Astrocyte (in vitro differentiated cells and primary cell): ENCODE results near the gene AOC3. TPM values are rescaled to one million over a fixed set of nuclear protein-coding genes. Genes with fewer than 3 reads are reported as not detected.
"Not testable (repeated sequence)": the region's sequence is repeated elsewhere in the genome, so short reads cannot be mapped to it uniquely, and the experiment has no call there.

Experiments used
- DNase-seq: peaks from one replicate; pipeline ENCODE4 v3.0.0-alpha.2; 2010; ENCODE audit warnings: low read depth
- FAIRE-seq: peaks from 2 replicates; lab custom pipeline; 2011; peaks lifted over from hg19 to GRCh38; lab: Jason Lieb, UNC
- H2AFZ ChIP-seq: 2 replicates; pipeline ENCODE4 v1.6.0; 2012; ENCODE audit warnings: low read depth, low read length, inconsistent platforms
- H3K27ac ChIP-seq: 2 replicates; pipeline ENCODE4 v1.5.1; 2011; ENCODE audit warnings: low read depth, low read length, inconsistent platforms
- H3K27me3 ChIP-seq: 2 replicates; pipeline ENCODE4 v1.6.0; 2011; ENCODE audit warnings: low read length, inconsistent platforms; ENCODE audit not compliant: insufficient read depth
- H3K36me3 ChIP-seq: 2 replicates; pipeline ENCODE4 v1.5.1; 2011; ENCODE audit warnings: low read length, inconsistent platforms; ENCODE audit not compliant: insufficient read depth
- H3K4me1 ChIP-seq: 2 replicates; pipeline ENCODE4 v1.5.1; 2011; ENCODE audit warnings: low read length, inconsistent platforms; ENCODE audit not compliant: insufficient read depth
- H3K4me2 ChIP-seq: 2 replicates; pipeline ENCODE4 v1.6.0; 2012; ENCODE audit warnings: low read length, inconsistent platforms
- H3K4me3 ChIP-seq: 2 replicates; pipeline ENCODE4 v1.5.1; 2011; ENCODE audit warnings: low read depth, mild to moderate bottlenecking, low read length, inconsistent platforms; ENCODE audit not compliant: insufficient read depth
- H3K79me2 ChIP-seq: 2 replicates; pipeline ENCODE4 v1.6.0; 2012; ENCODE audit warnings: mild to moderate bottlenecking, low read length, inconsistent platforms; ENCODE audit not compliant: insufficient read depth
- H3K9ac ChIP-seq: 2 replicates; pipeline ENCODE4 v1.6.0; 2012; ENCODE audit warnings: mild to moderate bottlenecking, low read length, inconsistent platforms
- H3K9me3 ChIP-seq: 2 replicates; pipeline ENCODE4 v1.5.1; 2012; ENCODE audit warnings: low read depth, mild to moderate bottlenecking, low read length, inconsistent platforms; ENCODE audit not compliant: insufficient read depth
- H4K20me1 ChIP-seq: 2 replicates; pipeline ENCODE4 v1.6.0; 2012; ENCODE audit warnings: low read length, inconsistent platforms; ENCODE audit not compliant: insufficient read depth
- H3K27ac Mint-ChIP-seq: one replicate; pipeline ENCODE4 v1.8.0; 2021; ENCODE audit warnings: mild to moderate bottlenecking, mixed read lengths; ENCODE audit not compliant: unreplicated experiment
- H3K27me3 Mint-ChIP-seq: one replicate; pipeline ENCODE4 v1.8.0; 2021; ENCODE audit warnings: low read depth, mixed read lengths; ENCODE audit not compliant: unreplicated experiment
- H3K36me3 Mint-ChIP-seq: one replicate; pipeline ENCODE4 v1.8.0; 2021; ENCODE audit warnings: low read depth, mixed read lengths; ENCODE audit not compliant: unreplicated experiment
- H3K4me1 Mint-ChIP-seq: one replicate; pipeline ENCODE4 v1.8.0; 2021; ENCODE audit warnings: low read depth, mixed read lengths; ENCODE audit not compliant: unreplicated experiment
- H3K4me3 Mint-ChIP-seq: one replicate; pipeline ENCODE4 v1.8.0; 2021; ENCODE audit warnings: mild to moderate bottlenecking, moderate library complexity, mixed read lengths; ENCODE audit not compliant: unreplicated experiment
- H3K9me3 Mint-ChIP-seq: one replicate; pipeline ENCODE4 v1.8.0; 2021; ENCODE audit warnings: mild to moderate bottlenecking, mixed read lengths; ENCODE audit not compliant: unreplicated experiment
- EZH2 ChIP-seq: IDR thresholded peaks from 2 replicates; pipeline ENCODE4 v1.6.1; 2012; ENCODE audit warnings: mild to moderate bottlenecking, low read length, inconsistent platforms; ENCODE audit not compliant: insufficient read depth
- total RNA-seq: library from RNA; stranded (reverse); gene quantifications from 2 replicates; pipeline ENCODE4 v1.2.1, GENCODE V29; 2021
- TF ChIP-seq, protein P1 (sequence below): IDR thresholded peaks from 2 replicates; pipeline ENCODE4 v1.5.1; 2011; ENCODE audit warnings: low read depth, mild to moderate bottlenecking, inconsistent platforms, low read length, moderate library complexity; ENCODE audit not compliant: insufficient read depth

Gene AOC3
- total RNA-seq, 1 donor from 2014 or later = 1.1 TPM

GRCh38 chr17:42856516-42856915 lies 5.5 kb downstream of the AOC3 start:
- H3K4me2 ChIP-seq, H3K4me3 Mint-ChIP-seq, FAIRE-seq, H3K4me1 ChIP-seq, H3K79me2 ChIP-seq, H3K4me1 Mint-ChIP-seq, H4K20me1 ChIP-seq, H2AFZ ChIP-seq, H3K9ac ChIP-seq, H3K27ac Mint-ChIP-seq, H3K27me3 ChIP-seq, H3K36me3 ChIP-seq, H3K27ac ChIP-seq, H3K9me3 Mint-ChIP-seq, H3K9me3 ChIP-seq, DNase-seq, H3K4me3 ChIP-seq: not testable (repeated sequence)
- H3K27me3 Mint-ChIP-seq = peaks cover 24% of the 10 kb centered on the region
- peaks cover 16% of the 10 kb centered on the region for H3K36me3 Mint-ChIP-seq

- no peak overlapping the region for H3K4me3 Mint-ChIP-seq
- no peak overlapping the region for H3K9ac ChIP-seq
- H3K27ac ChIP-seq = no peak overlapping the region
- no peaks in the 10 kb centered on the region for H4K20me1 ChIP-seq
- no peak overlapping the region for H3K27ac Mint-ChIP-seq
- H3K9me3 Mint-ChIP-seq = no peaks in the 10 kb centered on the region
- H3K4me1 Mint-ChIP-seq = peaks cover 2% of the 10 kb centered on the region
- no peaks in the 10 kb centered on the region for H3K27me3 ChIP-seq
- FAIRE-seq = no peak
- H3K27me3 Mint-ChIP-seq = peaks cover 24% of the 10 kb centered on the region
- DNase-seq = no peak
- no peaks in the 10 kb centered on the region for H3K79me2 ChIP-seq
- no peak overlapping the region for H2AFZ ChIP-seq
- TF ChIP-seq EZH2 = no peak
- TF ChIP-seq, protein P1, sequence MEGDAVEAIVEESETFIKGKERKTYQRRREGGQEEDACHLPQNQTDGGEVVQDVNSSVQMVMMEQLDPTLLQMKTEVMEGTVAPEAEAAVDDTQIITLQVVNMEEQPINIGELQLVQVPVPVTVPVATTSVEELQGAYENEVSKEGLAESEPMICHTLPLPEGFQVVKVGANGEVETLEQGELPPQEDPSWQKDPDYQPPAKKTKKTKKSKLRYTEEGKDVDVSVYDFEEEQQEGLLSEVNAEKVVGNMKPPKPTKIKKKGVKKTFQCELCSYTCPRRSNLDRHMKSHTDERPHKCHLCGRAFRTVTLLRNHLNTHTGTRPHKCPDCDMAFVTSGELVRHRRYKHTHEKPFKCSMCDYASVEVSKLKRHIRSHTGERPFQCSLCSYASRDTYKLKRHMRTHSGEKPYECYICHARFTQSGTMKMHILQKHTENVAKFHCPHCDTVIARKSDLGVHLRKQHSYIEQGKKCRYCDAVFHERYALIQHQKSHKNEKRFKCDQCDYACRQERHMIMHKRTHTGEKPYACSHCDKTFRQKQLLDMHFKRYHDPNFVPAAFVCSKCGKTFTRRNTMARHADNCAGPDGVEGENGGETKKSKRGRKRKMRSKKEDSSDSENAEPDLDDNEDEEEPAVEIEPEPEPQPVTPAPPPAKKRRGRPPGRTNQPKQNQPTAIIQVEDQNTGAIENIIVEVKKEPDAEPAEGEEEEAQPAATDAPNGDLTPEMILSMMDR = no peak
- no peak overlapping the region for H3K4me2 ChIP-seq
- peaks cover 16% of the 10 kb centered on the region for H3K36me3 Mint-ChIP-seq
- no peaks in the 10 kb centered on the region for H3K9me3 ChIP-seq
- no peak overlapping the region for H3K4me3 ChIP-seq
- no peaks in the 10 kb centered on the region for H3K4me1 ChIP-seq
- H3K36me3 ChIP-seq = no peaks in the 10 kb centered on the region
Observed at GRCh38 chr17:42857389-42857788, 6.4 kb downstream of the AOC3 start.

DNA sequence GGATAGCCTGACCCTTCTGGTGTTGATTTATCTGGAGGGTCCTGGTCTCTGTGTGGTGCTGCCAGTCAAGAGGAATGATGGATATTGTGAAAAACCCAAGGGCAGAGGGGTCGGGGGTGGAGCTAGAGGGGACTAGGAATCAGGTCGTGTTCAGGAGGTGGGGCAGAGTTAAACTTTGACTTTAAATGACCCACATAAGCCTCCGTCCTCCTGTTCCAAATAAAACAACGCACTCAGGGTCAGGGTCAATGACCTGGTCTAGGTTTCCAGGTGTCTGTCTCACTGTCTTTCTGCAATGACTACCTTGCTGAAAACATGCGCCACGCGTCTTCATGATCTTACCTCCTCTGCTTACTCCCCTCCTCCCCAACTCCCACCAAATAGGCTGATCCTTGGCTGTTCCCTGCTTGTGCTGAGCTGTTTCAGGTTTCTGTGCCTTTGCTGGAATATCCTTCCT lies 14.7 kb downstream of the AOC3 start:
- H3K27me3 Mint-ChIP-seq = peaks cover 11% of the 10 kb centered on the region
- no peaks in the 10 kb centered on the region for H3K36me3 ChIP-seq
- no peak overlapping the region for H3K4me3 Mint-ChIP-seq
- H3K27me3 ChIP-seq = no peaks in the 10 kb centered on the region
- no peak overlapping the region for H3K27ac ChIP-seq
- H3K4me2 ChIP-seq = no peak overlapping the region
- DNase-seq (no peak), FAIRE-seq (no peak)
- no peak for TF ChIP-seq EZH2
- H3K4me1 Mint-ChIP-seq = peaks cover 6% of the 10 kb centered on the region
- no peaks in the 10 kb centered on the region for H4K20me1 ChIP-seq
- H3K9me3 Mint-ChIP-seq = peaks cover 5% of the 10 kb centered on the region
- peaks cover 3% of the 10 kb centered on the region for H3K9me3 ChIP-seq
- H3K36me3 Mint-ChIP-seq = peaks cover 1% of the 10 kb centered on the region
- no peak overlapping the region for H3K9ac ChIP-seq
- H3K4me3 ChIP-seq = no peak overlapping the region
- peaks cover 4% of the 10 kb centered on the region for H3K4me1 ChIP-seq
- no peaks in the 10 kb centered on the region for H3K79me2 ChIP-seq
- no peak overlapping the region for H2AFZ ChIP-seq
- H3K27ac Mint-ChIP-seq = no peak overlapping the region
